K562 (cell line): Measurements from ENCODE around the gene TMOD2. TPM values are rescaled to one million over a fixed set of nuclear protein-coding genes. Genes with fewer than 3 reads are reported as not detected.

Experiments
- ATAC-seq: fragments of 200-7000 bp; cut with Tn5 transposase; 3 replicates; pipeline ENCODE4 v1.9.1; 2020; ENCODE audit warnings: moderate library complexity
- BruUV-seq: library from RNA; stranded (reverse); fragments of 400-500 nt; replicated peaks from 2 replicates; lab custom pipeline; 2021; lab: Mats Ljungman, UMichigan
- CTCF ChIA-PET: fragments of 300-600 bp; formaldehyde crosslinking; extraction: SDS; loops from one replicate; lab custom pipeline; 2021; ENCODE audit warnings: low intra/inter-chr PET ratio; lab: Yijun Ruan, JAX
- POLR2A ChIA-PET: fragments of 300-600, 350-650 bp; sonication (Branson Sonifier 250); formaldehyde crosslinking; extraction: SDS; loops from one replicate; lab custom pipeline; 2021; ENCODE audit warnings: antibody characterized with exemption, inconsistent platforms; lab: Yijun Ruan, JAX
- DNase-seq, 4 experiments: peaks; one replicate each; pipeline versions ENCODE4 v3.0.0 to v3.0.0-alpha.2; 2011 to 2018; ENCODE audit warnings: low spot score in 3 of 4, mixed read lengths in 3 of 4; ENCODE audit errors: extremely low read depth in 1 of 4
- FAIRE-seq: peaks from 2 replicates; lab custom pipeline; 2011; peaks lifted over from hg19 to GRCh38; lab: Jason Lieb, UNC
- H2AFZ ChIP-seq: 2 replicates; pipeline ENCODE4 v1.6.0; 2011; ENCODE audit warnings: low read depth, low read length, control low read depth, inconsistent platforms
- H3K27ac ChIP-seq: fragments of 200-600 bp; 3 replicates; pipeline ENCODE4 v1.8.0; 2011; ENCODE audit warnings: low read depth, mild to moderate bottlenecking, control low read depth, inconsistent platforms, low read length, moderate library complexity, mixed read lengths; ENCODE audit errors: extremely low read depth
- H3K27me3 ChIP-seq, 2 experiments: fragments of 300-600 bp in 1 of 2; 2 replicates in 1 of 2; 3 replicates in 1 of 2; pipeline versions ENCODE4 v1.6.0 to v1.8.0; 2011; ENCODE audit warnings: inconsistent platforms in 2 of 2, low read length in 2 of 2, mild to moderate bottlenecking in 1 of 2, mixed read lengths in 1 of 2, moderate library complexity in 1 of 2; ENCODE audit not compliant: control insufficient read depth in 2 of 2, insufficient read depth in 2 of 2
- H3K36me3 ChIP-seq: fragments of 300-600 bp; 3 replicates; pipeline ENCODE4 v1.8.0; 2011; ENCODE audit warnings: mild to moderate bottlenecking, low read length, inconsistent platforms; ENCODE audit not compliant: control insufficient read depth, insufficient read depth
- H3K4me1 ChIP-seq, 2 experiments: fragments of 200-600 bp in 1 of 2; replicated peaks in 1 of 2; 2 replicates in 1 of 2; 3 replicates in 1 of 2; pipeline versions ENCODE4 v1.5.1 to v1.8.0; 2011; ENCODE audit warnings: inconsistent platforms in 2 of 2, low read length in 2 of 2, mild to moderate bottlenecking in 1 of 2, mixed read lengths in 1 of 2, moderate library complexity in 1 of 2; ENCODE audit not compliant: control insufficient read depth in 2 of 2, insufficient read depth in 2 of 2
- H3K4me2 ChIP-seq: 2 replicates; pipeline ENCODE4 v1.6.1; 2011; ENCODE audit warnings: low read length, control low read depth, inconsistent platforms, mixed read lengths; ENCODE audit not compliant: insufficient read depth
- H3K4me3 ChIP-seq: fragments of 200-600 bp; sonication (generic), shearing (Covaris generic); 2 replicates; pipeline ENCODE4 v1.5.1; 2016; ENCODE audit warnings: control low read depth, inconsistent platforms
- H3K79me2 ChIP-seq: fragments of 200-600 bp; 3 replicates; pipeline ENCODE4 v1.8.0; 2011; ENCODE audit warnings: low read length, inconsistent platforms; ENCODE audit not compliant: control insufficient read depth, insufficient read depth
- H3K9ac ChIP-seq, 2 experiments: 2 replicates each; pipeline versions ENCODE4 v1.6.0 to v1.6.1; 2011; ENCODE audit warnings: low read depth in 2 of 2, low read length in 2 of 2, control low read depth in 1 of 2, inconsistent platforms in 1 of 2, mild to moderate bottlenecking in 1 of 2, mixed read lengths in 1 of 2; ENCODE audit not compliant: insufficient read depth in 1 of 2
- H3K9me1 ChIP-seq: one replicate; pipeline ENCODE4 v1.6.0; 2011; ENCODE audit warnings: inconsistent platforms, mild to moderate bottlenecking, low read length, moderate library complexity; ENCODE audit not compliant: control insufficient read depth, insufficient read depth
- H3K9me3 ChIP-seq: replicated peaks from 2 replicates; pipeline ENCODE4 v1.5.1; 2011; ENCODE audit warnings: low read depth, low read length, inconsistent platforms; ENCODE audit not compliant: control insufficient read depth, insufficient read depth
- H4K20me1 ChIP-seq: replicated peaks from 2 replicates; pipeline ENCODE4 v1.6.1; 2011; ENCODE audit warnings: low read length, inconsistent platforms, mixed read lengths; ENCODE audit not compliant: control insufficient read depth, insufficient read depth
- BCOR ChIP-seq: fragments of 450-650 bp; IDR thresholded peaks from 2 replicates; pipeline ENCODE4 v1.6.1; 2016
- CREB3 ChIP-seq: fragments of 450-650 bp; conservative IDR thresholded peaks from 2 replicates; pipeline ENCODE4 v1.6.1; 2016; ENCODE audit warnings: missing genetic modification characterization, low read depth, mild to moderate bottlenecking, missing compliant biosample characterization, moderate library complexity
- EP300 ChIP-seq: IDR thresholded peaks from 2 replicates; pipeline ENCODE4 v1.6.1; 2012; ENCODE audit warnings: low read length, improper control_type of control experiment
- FUS ChIP-seq: fragments of 200-400 bp; formaldehyde crosslinking; optimal IDR thresholded peaks from 2 replicates; pipeline ENCODE3; 2017; ENCODE audit warnings: low read depth, low read length
- KLF1 ChIP-seq: fragments of 450-650 bp; IDR thresholded peaks from 2 replicates; pipeline ENCODE4 v1.6.1; 2016; ENCODE audit warnings: missing genetic modification characterization, missing compliant biosample characterization
- NR3C1 ChIP-seq: sonication (generic); formaldehyde crosslinking; IDR thresholded peaks from 2 replicates; pipeline ENCODE4 v1.8.1; 2022; ENCODE audit warnings: missing genetic modification reagents
- PCBP2 ChIP-seq: fragments of 200-400 bp; formaldehyde crosslinking; IDR thresholded peaks from 2 replicates; pipeline ENCODE4 v1.6.1; 2018; ENCODE audit warnings: low read length, low read depth, mild to moderate bottlenecking, moderate library complexity; ENCODE audit not compliant: poor library complexity, severe bottlenecking
- POLR2G ChIP-seq: fragments of 200-400 bp; formaldehyde crosslinking; IDR thresholded peaks from 2 replicates; pipeline ENCODE4 v1.6.1; 2017; ENCODE audit warnings: low read depth, mild to moderate bottlenecking, antibody characterized with exemption, low read length, moderate library complexity
- PTBP1 ChIP-seq: fragments of 200-400 bp; formaldehyde crosslinking; IDR thresholded peaks from 2 replicates; pipeline ENCODE4 v1.6.1; 2017; ENCODE audit warnings: low read depth, low read length
- SMAD3 ChIP-seq: fragments of 450-650 bp; formaldehyde crosslinking; conservative IDR thresholded peaks from 2 replicates; pipeline ENCODE4 v1.4.0; 2020; ENCODE audit warnings: mild to moderate bottlenecking
- TAF7 ChIP-seq: fragments of 450-650 bp; IDR thresholded peaks from 2 replicates; pipeline ENCODE4 v1.6.1; 2016; ENCODE audit warnings: missing genetic modification characterization, missing compliant biosample characterization
- U2AF1 ChIP-seq: fragments of 200-400 bp; formaldehyde crosslinking; optimal IDR thresholded peaks from 2 replicates; pipeline ENCODE3; 2017; ENCODE audit warnings: mild to moderate bottlenecking, low read depth, low read length, moderate library complexity
- ZBTB7A ChIP-seq: IDR thresholded peaks from 2 replicates; pipeline ENCODE4 v1.6.1; 2011; ENCODE audit warnings: low read depth, mild to moderate bottlenecking, low read length, moderate library complexity, borderline replicate concordance; ENCODE audit not compliant: control insufficient read depth
- ZNF184 ChIP-seq: sonication (generic); formaldehyde crosslinking; IDR thresholded peaks from 2 replicates; pipeline ENCODE4 v1.5.0; 2020; ENCODE audit warnings: missing genetic modification reagents
- ZNF23 ChIP-seq: fragments of 250-450 bp; sonication (Bioruptor Pico); IDR thresholded peaks from 2 replicates; pipeline ENCODE4 v1.4.0; 2020; ENCODE audit warnings: mild to moderate bottlenecking
- ZNF347 ChIP-seq: fragments of 450-650 bp; formaldehyde crosslinking; IDR thresholded peaks from 2 replicates; pipeline ENCODE4 v1.4.0; 2020; ENCODE audit warnings: low read depth, mild to moderate bottlenecking, moderate library complexity
- ZNF780A ChIP-seq: fragments of 250-450 bp; sonication (Bioruptor Pico); IDR thresholded peaks from 2 replicates; pipeline ENCODE4 v1.5.0; 2021; ENCODE audit warnings: mild to moderate bottlenecking
- WGBS: fragments of 100-300 bp; shearing (Covaris generic); methylation state at CpG from one replicate; pipeline ENCODE4 v1.1.6; 2016; ENCODE audit warnings: low coverage, mixed read lengths; ENCODE audit not compliant: insufficient coverage; ENCODE audit errors: missing lambda C conversion rate; 5-methylcytosine and 5-hydroxymethylcytosine counted together
- in situ Hi-C: fragments of 300-500 bp; cut with MboI; formaldehyde crosslinking; loops from 4 replicates; pipeline ENCODE4 v1.15.0; 2018; ENCODE audit warnings: inconsistent platforms, mixed read lengths
- intact Hi-C: fragments of 100-400 bp; cut with micrococcal nuclease; formaldehyde crosslinking; loops from 2 replicates; pipeline ENCODE4 v1.14.2; 2022
- polyA plus RNA-seq, 8 experiments: library from polyadenylated mRNA; depleted of rRNA in 4 of 8; stranded (reverse) in 5 of 8; unstranded in 3 of 8; fragments of >200 nt; fragmentation: Nextera tagmentation in 2 of 8; fragmentation: Illumina TruSeq in 1 of 8; extraction: Ambion mirVana in 2 of 8; extraction: Trizol in 1 of 8; gene quantifications; 2 replicates each; pipeline versions ENCODE4 v1.2.1 to v1.2.3, GENCODE V29; 2011 to 2014; ENCODE audit warnings: inconsistent platforms in 1 of 8, missing spikeins in 1 of 8
- total RNA-seq, 7 experiments: library from RNA; depleted of rRNA in 6 of 7; stranded (reverse); fragments of >200 nt in 6 of 7; fragmentation: Illumina TruSeq in 2 of 7; extraction: Trizol in 2 of 7; gene quantifications; 2 replicates each; pipeline versions ENCODE4 v1.2.1 to v1.2.3, GENCODE V29; 2011 to 2021; ENCODE audit warnings: low replicate concordance in 1 of 7
- TF ChIP-seq, protein P1 (sequence below), 3 experiments: IDR thresholded peaks in 2 of 3; conservative IDR thresholded peaks in 1 of 3; 2 replicates each; pipeline ENCODE4 v1.5.1; 2011 to 2012; ENCODE audit warnings: low read length in 3 of 3, mild to moderate bottlenecking in 3 of 3, control low read depth in 2 of 3, improper control_type of control experiment in 1 of 3, inconsistent platforms in 1 of 3, low read depth in 1 of 3, mixed read lengths in 1 of 3, moderate library complexity in 1 of 3; ENCODE audit not compliant: insufficient read depth in 2 of 3
- TF ChIP-seq, protein P2 (sequence below): fragments of 450-650 bp; formaldehyde crosslinking; IDR thresholded peaks from 2 replicates; pipeline ENCODE4 v1.4.0; 2020; ENCODE audit warnings: mild to moderate bottlenecking

Gene TMOD2
- total and polyA plus RNA-seq, 9 of the 15 experiments (the other 6 are each of a cell fraction or from before 2014, with no cell fraction given): 0.49 to 3.8 (median 3.0) TPM

DNA sequence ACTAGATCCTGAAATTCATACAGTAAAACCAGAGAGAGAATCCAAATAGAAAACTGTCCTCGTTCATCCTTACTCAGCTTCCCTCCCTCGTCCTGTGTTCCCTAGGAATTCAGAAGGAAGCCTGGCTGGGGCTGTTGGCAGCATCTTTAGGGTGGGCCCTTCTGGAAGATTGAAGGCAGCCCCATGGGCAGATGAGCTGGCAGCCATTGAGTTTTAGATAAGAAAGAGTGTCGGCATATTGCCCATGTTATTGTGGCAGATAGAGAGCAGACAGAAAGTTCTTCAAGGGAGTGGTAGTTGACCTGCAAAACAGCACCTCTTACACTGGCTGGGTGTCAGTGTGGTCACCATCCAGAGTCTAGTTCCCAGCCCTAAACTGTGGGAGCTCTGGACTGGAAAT is 23.5 kb downstream of the TMOD2 start:
- Histone ChIP-seq H2AFZ (no peak overlapping the region), H3K4me2 (no peak overlapping the region), H3K27me3 (no peaks in the 10 kb centered on the region), H3K4me1 (peaks cover 0 to 5% of the 10 kb centered on the region in 2 experiments; a peak in 1 of 5 replicates), H3K9me1 (no peaks in the 10 kb centered on the region), H3K27ac (no peak overlapping the region), H3K9me3 (no peaks in the 10 kb centered on the region), H4K20me1 (no peaks in the 10 kb centered on the region), H3K9ac (no peak overlapping the region), H3K36me3 (peaks cover 17% of the 10 kb centered on the region; the same call in 2 of the 3 replicates), H3K79me2 (no peaks in the 10 kb centered on the region), H3K4me3 (no peak overlapping the region)
- FAIRE-seq (no peak), DNase-seq (no peak), ATAC-seq (no peak)
- ChIA-PET CTCF (interaction anchor here (3.7 kb wide), 1 partner anchor 126 kb away, joined by 106 read pairs; no protein-coding TSS in a partner anchor), POLR2A (interaction anchor here (0.6 to 2.5 kb wide), 2 partner anchors 10 to 11 kb away, joined by 3 to 9 read pairs; no protein-coding TSS in a partner anchor)
- WGBS: 82% methylated on average over 3 of the region's 3 CpGs
- TF ChIP-seq NR3C1 (CRISPR knock-in tag) (no peak), POLR2G (no peak), PCBP2 (no peak), SMAD3 (CRISPR knock-in tag) (no peak), ZBTB7A (no peak), ZNF780A (no peak), PTBP1 (no peak), U2AF1 (no peak), TAF7 (tag) (no peak), FUS (no peak), CREB3 (tag) (no peak), ZNF347 (CRISPR knock-in tag) (no peak), ZNF23 (CRISPR knock-in tag) (no peak), EP300 (no peak), BCOR (no peak), KLF1 (tag) (no peak), ZNF184 (no peak)
- TF ChIP-seq, protein P1, sequence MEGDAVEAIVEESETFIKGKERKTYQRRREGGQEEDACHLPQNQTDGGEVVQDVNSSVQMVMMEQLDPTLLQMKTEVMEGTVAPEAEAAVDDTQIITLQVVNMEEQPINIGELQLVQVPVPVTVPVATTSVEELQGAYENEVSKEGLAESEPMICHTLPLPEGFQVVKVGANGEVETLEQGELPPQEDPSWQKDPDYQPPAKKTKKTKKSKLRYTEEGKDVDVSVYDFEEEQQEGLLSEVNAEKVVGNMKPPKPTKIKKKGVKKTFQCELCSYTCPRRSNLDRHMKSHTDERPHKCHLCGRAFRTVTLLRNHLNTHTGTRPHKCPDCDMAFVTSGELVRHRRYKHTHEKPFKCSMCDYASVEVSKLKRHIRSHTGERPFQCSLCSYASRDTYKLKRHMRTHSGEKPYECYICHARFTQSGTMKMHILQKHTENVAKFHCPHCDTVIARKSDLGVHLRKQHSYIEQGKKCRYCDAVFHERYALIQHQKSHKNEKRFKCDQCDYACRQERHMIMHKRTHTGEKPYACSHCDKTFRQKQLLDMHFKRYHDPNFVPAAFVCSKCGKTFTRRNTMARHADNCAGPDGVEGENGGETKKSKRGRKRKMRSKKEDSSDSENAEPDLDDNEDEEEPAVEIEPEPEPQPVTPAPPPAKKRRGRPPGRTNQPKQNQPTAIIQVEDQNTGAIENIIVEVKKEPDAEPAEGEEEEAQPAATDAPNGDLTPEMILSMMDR (IDR thresholded peaks at IDR 0.05 in 2 of 3, conservative IDR thresholded peaks at IDR 0.05 in 1 of 3; ENCODE audit: insufficient read depth in 2 of 3, low read depth in 1 of 3, low read length in 3 of 3): no peak
- TF ChIP-seq, protein P2, sequence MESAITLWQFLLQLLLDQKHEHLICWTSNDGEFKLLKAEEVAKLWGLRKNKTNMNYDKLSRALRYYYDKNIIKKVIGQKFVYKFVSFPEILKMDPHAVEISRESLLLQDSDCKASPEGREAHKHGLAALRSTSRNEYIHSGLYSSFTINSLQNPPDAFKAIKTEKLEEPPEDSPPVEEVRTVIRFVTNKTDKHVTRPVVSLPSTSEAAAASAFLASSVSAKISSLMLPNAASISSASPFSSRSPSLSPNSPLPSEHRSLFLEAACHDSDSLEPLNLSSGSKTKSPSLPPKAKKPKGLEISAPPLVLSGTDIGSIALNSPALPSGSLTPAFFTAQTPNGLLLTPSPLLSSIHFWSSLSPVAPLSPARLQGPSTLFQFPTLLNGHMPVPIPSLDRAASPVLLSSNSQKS (CRISPR knock-in tag): no peak
- intact Hi-C loops (loop anchor here (5.0 to 10.0 kb wide), 2 partner anchors 38 to 240 kb away; partner anchors contain the start of gene LYSMD2), in situ Hi-C loops (loop anchor here (5.0 kb wide), 1 partner anchor 128 kb away; no protein-coding TSS in a partner anchor)
- BruUV-seq: no TSS peak
